ENCODE data around the gene ACTC1.

The ACTC1 gene

GRCh38 chr15:34754171-34754601 is 41.2 kb downstream of the ACTC1 start:
- DNase-seq = no peak
- TF ChIP-seq CTCF (IDR thresholded peaks at IDR 0.05; ENCODE audit: low read depth, low read length, missing control alignments) = no peak
- Histone ChIP-seq H3K27me3 (replicated peaks) (peaks cover 29% of the 10 kb centered on the region), H3K36me3 (replicated peaks) (no peaks in the 10 kb centered on the region), H3K4me3 (ENCODE audit: low read depth, low read length) (no peak overlapping the region), H3K27ac (no peak overlapping the region)
- in situ Hi-C loops (cut with HindIII; ENCODE audit: low pct_ligation_motif_present, low sequenced_read_pairs) = no loop called here

GRCh38 chr15:34753236-34753894 is 42.0 kb downstream of the ACTC1 start:
- Histone ChIP-seq H3K4me3 (ENCODE audit: low read depth, low read length) (no peak overlapping the region), H3K27me3 (replicated peaks) (peaks cover 29% of the 10 kb centered on the region), H3K27ac (no peak overlapping the region), H3K36me3 (replicated peaks) (no peaks in the 10 kb centered on the region)
- DNase-seq = peak; percentile 50
- in situ Hi-C loops (cut with HindIII; ENCODE audit: low pct_ligation_motif_present, low sequenced_read_pairs) = no loop called here
- no peak for TF ChIP-seq CTCF (IDR thresholded peaks at IDR 0.05; ENCODE audit: low read depth, low read length, missing control alignments)

- no peak for DNase-seq
- no peak for TF ChIP-seq CTCF (IDR thresholded peaks at IDR 0.05; ENCODE audit: low read depth, low read length, missing control alignments)
- in situ Hi-C loops (cut with HindIII; ENCODE audit: low pct_ligation_motif_present, low sequenced_read_pairs) = no loop called here
- H3K4me3 ChIP-seq (ENCODE audit: low read depth, low read length) = no peak overlapping the region
- H3K36me3 ChIP-seq (replicated peaks) = no peaks in the 10 kb centered on the region
- no peak overlapping the region for H3K27ac ChIP-seq
- peaks cover 11% of the 10 kb centered on the region for H3K27me3 ChIP-seq (replicated peaks)
Observed at GRCh38 chr15:34749691-34750090, 45.7 kb downstream of the ACTC1 start.

Measured in brain microvascular endothelial cell (primary cell).